HL-60 (cell line): Measurements from ENCODE around the gene CHST11.

Source experiments
- DNase-seq, 2 experiments: peaks; one replicate each; pipeline ENCODE4 v3.0.0-alpha.2; 2010 to 2020; ENCODE audit warnings: low read depth in 1 of 2, low spot score in 1 of 2
- H3K27ac ChIP-seq: fragments of 250-450 bp; sonication (Bioruptor Pico); replicated peaks from 2 replicates; pipeline ENCODE4 v1.5.1; 2020; ENCODE audit warnings: mild to moderate bottlenecking, moderate library complexity
- H3K27me3 ChIP-seq: fragments of 250-450 bp; sonication (Bioruptor Pico); 2 replicates; pipeline ENCODE4 v1.5.1; 2021; ENCODE audit warnings: mild to moderate bottlenecking, moderate library complexity; ENCODE audit not compliant: insufficient read depth, poor library complexity, severe bottlenecking
- H3K4me3 ChIP-seq: replicated peaks from 2 replicates; pipeline ENCODE4 v1.5.1; 2011; ENCODE audit warnings: mild to moderate bottlenecking, control low read depth, low read length; ENCODE audit not compliant: insufficient read depth
- CTCF ChIP-seq: IDR thresholded peaks from one replicate; pipeline ENCODE4 v1.5.1; 2011; ENCODE audit warnings: low read length, control low read depth, inconsistent platforms; ENCODE audit not compliant: insufficient read depth
- GABPA ChIP-seq: IDR thresholded peaks from 2 replicates; pipeline ENCODE4 v1.6.1; 2012; ENCODE audit warnings: low read depth
- POLR2AphosphoS5 ChIP-seq: IDR thresholded peaks from 2 replicates; pipeline ENCODE4 v1.6.1; 2012; ENCODE audit warnings: low read depth
- REST ChIP-seq: IDR thresholded peaks from 2 replicates; pipeline ENCODE4 v1.6.1; 2012; ENCODE audit warnings: low read depth; ENCODE audit not compliant: insufficient replicate concordance
- SPI1 ChIP-seq: IDR thresholded peaks from 2 replicates; pipeline ENCODE4 v1.6.1; 2012; ENCODE audit warnings: low read depth, mild to moderate bottlenecking, borderline replicate concordance

The CHST11 gene

GRCh38 chr12:104747330-104747729, 290.6 kb downstream of the CHST11 start:
- TF ChIP-seq GABPA (no peak), POLR2AphosphoS5 (no peak), SPI1 (no peak), CTCF (no peak), REST (no peak)

GRCh38 chr12:104747955-104748354, 291.2 kb downstream of the CHST11 start:
- Histone ChIP-seq H3K27ac (no peak overlapping the region), H3K4me3 (no peak overlapping the region), H3K27me3 (no peaks in the 10 kb centered on the region)
- no peak for DNase-seq
- no peak for TF ChIP-seq CTCF
- TF ChIP-seq POLR2AphosphoS5: no peak
- no peak for TF ChIP-seq REST
- TF ChIP-seq GABPA: no peak
- no peak for TF ChIP-seq SPI1

More at GRCh38 chr12:104747330-104747729, 290.6 kb downstream of the CHST11 start:
- Histone ChIP-seq H3K27ac (no peak overlapping the region), H3K27me3 (no peaks in the 10 kb centered on the region), H3K4me3 (no peak overlapping the region)
- no peak for DNase-seq

- TF ChIP-seq CTCF: no peak
- no peak for TF ChIP-seq POLR2AphosphoS5
- DNase-seq: no peak
- no peaks in the 10 kb centered on the region for H3K27me3 ChIP-seq
- H3K4me3 ChIP-seq: no peak overlapping the region
- no peak overlapping the region for H3K27ac ChIP-seq
These were observed 291.6 kb downstream of the CHST11 start for GRCh38 chr12:104748356-104748755.

- no peak for TF ChIP-seq CTCF
- TF ChIP-seq REST: no peak
- no peak for TF ChIP-seq GABPA
- no peak for TF ChIP-seq POLR2AphosphoS5
- TF ChIP-seq SPI1: no peak
- DNase-seq: no peak
- Histone ChIP-seq H3K4me3 (no peak overlapping the region), H3K27ac (no peak overlapping the region; the same call in 1 of the 2 replicates), H3K27me3 (no peaks in the 10 kb centered on the region)
These were observed 292.0 kb downstream of the CHST11 start for GRCh38 chr12:104748790-104749189.
